GM19372 (cell line): ENCODE data around the gene RPL7L1.
A peak's percentile ranks its signal among the peaks of the same experiment; 100 is the strongest.

Experiments
- ATAC-seq: cut with Tn5 transposase; IDR thresholded peaks from one replicate; pipeline ENCODE4 v1.9.1; 2021; ENCODE audit warnings: mild to moderate bottlenecking, low read depth, moderate library complexity; ENCODE audit not compliant: unreplicated experiment

Gene RPL7L1

GRCh38 chr6:42928986-42929820, 49.8 kb downstream of the RPL7L1 start, which contains the start of gene CNPY3:
TSS of gene CNPY3 (plus strand) at chr6:42929480. CDS start at chr6:42929571, 91 bp downstream.
- peak; percentile 71 for ATAC-seq

- peak; percentile 50 for ATAC-seq
These were observed 50.5 kb downstream of the RPL7L1 start for GRCh38 chr6:42929821-42930360.

DNA sequence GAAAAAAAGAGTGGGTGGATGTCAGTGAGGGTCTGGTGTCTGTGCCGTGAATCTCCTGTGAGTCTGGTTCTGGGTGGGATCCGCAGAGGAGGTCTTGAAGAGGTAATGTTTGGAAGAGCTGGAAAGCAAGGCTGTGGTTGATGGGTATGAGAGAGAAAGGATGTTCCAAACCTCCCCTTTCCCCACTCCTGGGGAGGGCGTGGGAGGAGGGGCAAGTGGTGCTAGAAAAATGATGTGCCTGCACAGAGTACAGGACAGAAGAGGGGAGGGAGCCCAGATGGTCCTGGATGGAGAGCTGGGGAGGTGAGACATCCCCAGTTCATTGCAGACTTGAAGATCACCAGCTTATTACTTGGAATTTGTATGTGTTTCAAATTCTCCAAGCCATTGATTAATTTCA, 53.0 kb downstream of the RPL7L1 start:
- ATAC-seq, result no peak

DNA sequence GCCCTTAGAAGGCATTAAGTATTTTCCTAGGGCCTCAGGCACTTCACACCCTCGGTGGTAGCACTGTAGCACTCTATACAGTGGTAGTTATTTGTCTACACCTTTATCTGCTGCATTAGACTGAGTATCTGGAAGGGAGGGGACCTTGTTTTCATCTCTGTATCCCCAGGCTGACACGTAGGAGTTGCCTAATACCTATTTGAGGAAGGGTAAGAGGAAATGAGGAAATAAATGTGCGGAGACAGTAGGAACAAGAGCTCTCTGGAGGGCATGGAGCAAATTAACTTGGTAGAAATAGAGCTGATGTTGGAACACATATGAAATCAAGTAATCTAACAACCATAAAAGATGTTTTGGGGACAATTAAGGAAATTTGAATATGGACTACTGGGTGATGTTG, 53.8 kb downstream of the RPL7L1 start:
- no peak for ATAC-seq

- no peak for ATAC-seq
These were observed 55.9 kb downstream of the RPL7L1 start for GRCh38 chr6:42935322-42935721.

GRCh38 chr6:42936398-42936797, 57.0 kb downstream of the RPL7L1 start:
- no peak for ATAC-seq

GRCh38 chr6:42937548-42938427, 58.4 kb downstream of the RPL7L1 start:
- no peak for ATAC-seq

GRCh38 chr6:42938428-42938796, 59.0 kb downstream of the RPL7L1 start:
- no peak for ATAC-seq

DNA sequence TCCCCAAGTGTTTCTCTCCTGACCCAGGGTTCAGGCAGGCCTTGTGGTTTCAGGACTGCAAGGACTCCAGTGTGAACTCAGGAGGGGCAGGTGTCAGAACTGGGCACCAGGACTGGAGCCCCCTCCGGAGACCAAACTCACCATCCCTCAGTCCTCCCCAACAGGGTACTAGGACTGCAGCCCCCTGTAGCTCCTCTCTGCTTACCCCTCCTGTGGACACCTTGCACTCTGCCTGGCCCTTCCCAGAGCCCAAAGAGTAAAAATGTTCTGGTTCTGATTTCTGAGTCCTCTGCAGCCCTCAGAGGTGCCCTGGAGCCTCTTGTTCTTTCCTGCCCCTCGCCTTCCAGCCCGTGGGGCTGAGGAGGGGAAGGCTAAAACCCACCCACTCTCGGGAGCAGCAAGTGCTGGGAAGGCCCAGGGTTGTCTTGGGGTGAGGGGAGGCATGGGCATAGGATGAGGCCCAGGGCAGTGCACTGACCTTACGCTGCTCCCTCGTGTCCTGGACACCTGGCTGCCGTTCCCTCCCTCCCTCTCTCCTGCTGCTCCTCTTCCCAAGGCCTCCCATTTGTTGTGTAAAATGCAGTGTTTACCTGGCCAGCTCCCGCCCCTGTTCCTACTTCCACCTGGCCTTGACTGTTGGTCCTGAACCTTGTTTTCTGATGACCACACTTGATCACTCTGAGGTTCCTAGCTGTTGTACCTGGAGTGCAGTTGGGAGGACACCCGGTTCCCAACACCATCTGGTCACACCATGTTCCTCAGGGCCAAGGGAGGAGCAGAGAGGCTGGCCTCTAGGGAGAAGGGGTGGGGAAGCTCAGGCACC, 59.8 kb downstream of the RPL7L1 start:
- no peak for ATAC-seq
